GM18861 (cell line): ENCODE results near the gene EPS15.
"Not testable (repeated sequence)": the region's sequence is repeated elsewhere in the genome, so short reads cannot be mapped to it uniquely, and the experiment has no call there.

ENCODE experiments used
- ATAC-seq: cut with Tn5 transposase; IDR thresholded peaks from one replicate; pipeline ENCODE4 v1.9.1; 2021; ENCODE audit not compliant: unreplicated experiment

Gene EPS15

DNA sequence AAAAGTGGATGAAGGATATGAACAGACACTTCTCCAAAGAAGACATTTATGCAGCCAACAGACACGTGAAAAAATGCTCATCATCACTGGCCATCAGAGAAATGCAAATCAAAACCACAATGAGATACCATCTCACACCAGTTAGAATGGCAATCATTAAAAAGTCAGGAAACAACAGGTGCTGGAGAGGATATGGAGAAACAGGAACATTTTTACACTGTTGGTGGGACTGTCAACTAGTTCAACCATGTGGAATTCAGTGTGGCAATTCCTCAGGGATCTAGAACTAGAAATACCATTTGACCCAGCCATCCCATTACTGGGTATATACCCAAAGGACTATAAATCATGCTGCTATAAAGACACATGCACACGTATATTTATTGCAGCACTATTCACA, 128.4 kb downstream of the EPS15 start:
- ATAC-seq = not testable (repeated sequence)

DNA sequence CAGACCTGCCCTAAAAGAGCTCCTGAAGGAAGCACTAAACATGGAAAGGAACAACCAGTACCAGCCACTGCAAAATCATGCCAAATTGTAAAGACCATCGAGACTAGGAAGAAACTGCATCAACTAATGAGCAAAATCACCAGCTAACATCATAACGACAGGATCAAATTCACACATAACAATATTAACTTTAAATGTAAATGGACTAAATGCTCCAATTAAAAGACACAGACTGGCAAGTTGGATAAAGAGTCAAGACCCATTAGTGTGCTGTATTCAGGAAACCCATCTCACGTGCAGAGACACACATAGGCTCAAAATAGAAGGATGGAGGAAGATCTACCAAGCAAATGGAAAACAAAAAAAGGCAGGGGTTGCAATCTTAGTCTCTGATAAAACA, 131.8 kb downstream of the EPS15 start:
- not testable (repeated sequence) for ATAC-seq

DNA sequence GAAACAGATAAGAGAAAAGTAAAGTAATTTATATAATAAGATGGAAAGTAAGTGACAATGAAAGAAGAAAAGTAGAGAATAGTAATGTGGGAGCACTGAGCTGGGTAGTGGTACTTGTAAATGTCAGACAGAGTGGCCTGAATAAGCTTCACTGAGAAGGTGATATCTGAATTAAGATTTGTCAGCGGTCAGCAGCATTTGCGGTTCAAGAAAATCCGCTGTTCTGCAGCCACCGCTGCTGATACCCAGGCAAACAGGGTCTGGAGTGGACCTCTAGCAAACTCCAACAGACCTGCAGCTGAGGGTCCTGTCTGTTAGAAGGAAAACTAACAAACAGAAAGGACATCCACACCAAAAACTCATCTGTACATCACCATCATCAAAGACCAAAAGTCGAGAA, 132.8 kb downstream of the EPS15 start:
- not testable (repeated sequence) for ATAC-seq

DNA sequence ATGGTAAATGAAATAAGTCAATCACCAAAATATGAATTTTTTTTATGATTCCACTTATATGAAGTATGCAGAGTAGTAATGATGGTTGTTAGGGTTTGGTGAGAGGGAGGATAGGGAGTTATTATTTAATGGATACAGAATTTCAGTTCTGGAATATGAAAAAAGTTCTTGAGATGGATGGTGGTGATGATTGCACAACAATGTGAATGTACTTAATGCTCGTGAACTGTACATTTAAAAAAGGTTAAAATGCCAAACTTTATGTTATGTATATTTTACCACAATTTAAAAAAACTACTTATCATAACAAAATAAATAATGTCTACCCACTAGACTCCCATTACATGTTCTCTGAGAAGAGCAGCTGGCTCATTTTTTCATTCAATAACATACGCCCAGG, 133.3 kb downstream of the EPS15 start:
- no peak for ATAC-seq

DNA sequence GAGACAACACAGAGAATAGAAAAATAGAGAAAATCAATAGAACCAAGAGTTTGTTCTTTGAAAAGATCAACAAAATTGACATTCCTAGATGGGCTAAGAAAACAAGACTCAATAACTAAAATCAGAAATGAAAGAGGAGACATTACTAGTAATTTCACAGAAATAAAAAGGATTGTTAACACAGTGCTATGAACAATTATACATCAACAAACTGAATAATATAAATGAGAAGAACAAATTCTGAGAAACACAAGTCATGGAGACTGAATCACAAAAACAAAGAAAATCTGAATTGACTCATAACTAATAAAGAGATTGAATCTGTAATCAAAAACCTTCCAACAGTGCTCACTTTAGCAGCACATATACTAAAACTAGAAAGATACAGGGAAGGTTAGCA, 137.1 kb downstream of the EPS15 start:
- no peak for ATAC-seq

DNA sequence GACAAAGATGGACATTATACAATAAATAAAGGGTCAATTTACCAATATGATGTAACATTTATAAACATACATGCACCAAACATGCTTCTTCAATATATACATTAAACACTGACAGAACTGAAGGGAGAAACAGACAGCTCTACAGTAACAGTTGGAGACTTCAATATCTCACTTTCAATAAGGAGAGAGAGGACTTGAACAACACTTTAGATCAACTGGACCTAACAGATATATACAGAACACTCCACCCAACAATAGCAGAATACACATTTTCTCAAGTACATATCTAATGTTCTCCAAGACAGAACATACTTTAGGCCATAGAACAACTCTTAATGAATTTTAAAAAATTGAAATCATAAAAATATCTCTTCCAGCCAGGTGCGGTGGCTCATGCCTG, 138.1 kb downstream of the EPS15 start:
- no peak for ATAC-seq

DNA sequence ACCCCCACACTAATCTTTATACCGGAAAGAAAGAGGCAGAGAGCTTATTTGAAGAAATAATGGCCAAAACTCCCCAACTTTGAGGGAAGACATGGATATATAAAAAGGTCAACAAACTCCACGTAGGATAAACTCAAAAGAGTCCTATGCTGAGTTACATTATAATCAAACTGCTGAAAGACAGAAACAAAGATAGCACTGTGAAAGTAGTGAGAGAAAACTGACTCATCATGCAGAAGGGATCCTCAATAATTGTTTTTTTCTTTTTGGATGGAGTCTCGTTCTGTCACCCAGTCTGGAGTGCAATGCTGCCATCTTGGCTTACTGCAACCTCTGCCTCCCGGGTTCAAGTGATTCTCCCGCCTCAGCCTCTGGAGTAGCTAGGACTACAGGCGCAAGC, 140.2 kb downstream of the EPS15 start:
- ATAC-seq = no peak

DNA sequence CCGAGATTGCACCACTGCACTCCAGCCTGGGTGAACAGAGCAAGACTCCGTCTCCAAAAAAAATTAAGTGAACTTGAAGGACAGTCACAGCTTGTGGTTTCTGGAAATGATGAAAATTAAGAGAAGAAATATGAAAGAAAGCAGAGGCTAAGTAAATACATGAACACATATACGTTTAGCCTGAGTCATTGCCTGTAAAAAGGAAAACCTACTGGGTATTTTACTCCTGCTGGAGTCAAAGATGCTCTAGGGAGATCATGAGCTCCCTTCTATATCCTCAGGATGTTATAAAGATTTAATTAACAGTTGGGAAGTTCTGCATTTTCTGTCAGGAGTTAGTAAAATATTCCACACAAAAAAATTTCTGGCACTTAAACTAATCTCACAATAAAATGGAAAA, 145.2 kb downstream of the EPS15 start:
- ATAC-seq = no peak

DNA sequence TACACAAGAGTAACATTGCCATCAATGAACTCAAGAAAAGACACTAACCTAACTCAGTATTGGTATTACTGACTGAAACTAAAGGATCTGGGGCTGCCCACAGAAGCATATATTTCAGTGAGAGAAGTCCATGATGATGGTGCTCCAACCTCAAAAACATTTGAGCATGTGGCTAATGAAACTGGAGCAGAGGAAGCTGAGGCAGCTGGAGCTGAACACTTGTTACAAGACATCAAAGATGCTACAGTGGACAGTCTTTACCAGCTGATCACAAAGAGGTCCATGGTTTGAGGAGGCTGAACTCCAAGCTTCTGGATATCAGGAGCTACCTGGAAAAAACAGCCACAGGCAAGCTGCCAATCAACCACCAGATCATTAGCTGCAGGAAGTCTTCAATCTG, 146.5 kb downstream of the EPS15 start:
- no peak for ATAC-seq

DNA sequence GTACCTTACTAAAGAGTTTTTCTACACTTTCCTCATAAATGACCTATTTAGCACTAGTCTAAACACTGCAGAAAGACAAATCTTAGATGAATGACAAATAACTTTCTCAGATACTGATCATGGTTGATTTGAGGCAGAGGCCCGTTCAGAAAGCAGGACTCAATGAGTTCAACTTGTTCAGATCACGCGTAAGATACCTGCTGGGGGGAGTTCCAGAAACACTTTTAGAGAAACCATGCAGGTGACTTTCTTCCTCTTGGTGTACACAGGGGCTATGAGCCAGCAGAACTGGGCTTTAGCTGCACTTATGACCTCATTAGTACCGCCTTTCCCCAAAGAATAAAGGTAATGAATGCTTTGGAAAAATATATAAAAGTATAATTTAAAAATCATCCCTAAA, 149.9 kb downstream of the EPS15 start:
- ATAC-seq = no peak

DNA sequence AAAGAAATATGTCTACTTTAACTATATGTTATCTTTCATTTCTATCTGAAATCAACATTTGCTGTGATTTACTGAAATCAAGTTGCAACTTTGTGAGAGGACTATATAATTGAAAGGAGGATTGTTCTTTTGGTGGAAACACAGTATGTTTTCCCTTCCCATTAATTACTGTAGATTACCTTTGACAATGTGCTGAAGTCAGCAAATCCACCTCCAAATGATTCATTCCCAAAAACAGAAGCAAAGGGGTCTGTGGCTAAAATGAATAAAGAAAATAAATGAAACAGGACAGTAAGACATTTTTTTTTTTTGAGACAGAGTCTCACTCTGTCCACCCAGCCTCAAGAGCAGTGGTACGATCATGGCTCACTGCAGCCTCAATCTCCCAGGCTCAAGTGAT, 153.3 kb downstream of the EPS15 start:
- ATAC-seq = no peak

DNA sequence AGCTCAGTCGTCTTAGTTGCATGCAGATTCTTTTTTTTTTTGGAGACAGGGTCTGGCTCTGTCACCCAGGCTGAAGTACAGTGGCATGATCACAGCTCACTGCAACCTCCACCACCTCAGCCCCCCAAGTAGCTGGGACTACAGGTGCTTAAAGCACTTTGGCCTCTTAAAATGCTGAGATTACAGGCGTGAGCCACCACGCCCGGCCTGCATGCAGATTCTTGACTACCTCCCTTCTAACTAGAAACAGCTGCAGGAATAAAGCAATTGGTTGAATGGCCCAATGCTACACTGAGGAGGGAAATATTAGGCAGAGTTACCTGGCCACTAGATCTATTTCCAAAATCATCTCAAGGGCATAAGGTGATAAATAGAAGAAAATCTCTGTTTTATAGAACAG, 159.2 kb downstream of the EPS15 start:
- ATAC-seq = no peak

DNA sequence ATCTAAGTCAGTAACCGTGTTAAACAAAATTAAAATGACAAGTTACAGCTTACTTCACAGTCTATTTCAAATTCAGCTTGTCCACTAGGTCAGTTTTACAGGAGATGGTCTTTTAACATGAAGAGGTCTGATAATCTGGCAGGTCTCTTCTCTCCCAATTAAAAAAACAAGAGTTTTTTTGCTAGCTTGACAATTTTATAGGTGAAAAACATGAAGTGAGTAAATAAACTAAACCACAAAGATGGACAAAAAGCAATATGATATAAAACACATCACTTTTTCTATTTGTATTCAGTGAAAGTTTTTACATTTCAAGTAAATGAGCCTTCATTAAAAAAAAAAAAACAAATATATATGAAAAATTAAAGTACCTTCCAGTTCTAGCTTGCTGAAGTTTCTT, 163.7 kb downstream of the EPS15 start:
- no peak for ATAC-seq

DNA sequence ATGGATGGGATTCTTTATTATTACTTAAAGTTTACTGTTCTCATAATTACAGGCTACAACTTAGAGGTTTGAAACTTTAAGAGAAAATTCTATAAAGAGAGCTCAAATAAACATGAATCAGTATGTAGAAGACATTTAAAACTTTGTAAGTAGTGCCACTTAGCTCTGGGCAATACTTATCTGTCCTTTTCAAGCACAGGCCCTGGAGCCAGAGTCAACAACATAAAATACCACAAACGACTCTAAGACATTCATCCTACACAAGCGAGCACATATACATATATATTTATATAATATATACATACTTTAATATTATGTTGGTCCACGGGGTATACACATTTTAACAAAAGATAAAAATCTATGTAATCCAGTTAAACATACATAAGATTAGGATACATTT, 164.7 kb downstream of the EPS15 start:
- ATAC-seq = no peak

DNA sequence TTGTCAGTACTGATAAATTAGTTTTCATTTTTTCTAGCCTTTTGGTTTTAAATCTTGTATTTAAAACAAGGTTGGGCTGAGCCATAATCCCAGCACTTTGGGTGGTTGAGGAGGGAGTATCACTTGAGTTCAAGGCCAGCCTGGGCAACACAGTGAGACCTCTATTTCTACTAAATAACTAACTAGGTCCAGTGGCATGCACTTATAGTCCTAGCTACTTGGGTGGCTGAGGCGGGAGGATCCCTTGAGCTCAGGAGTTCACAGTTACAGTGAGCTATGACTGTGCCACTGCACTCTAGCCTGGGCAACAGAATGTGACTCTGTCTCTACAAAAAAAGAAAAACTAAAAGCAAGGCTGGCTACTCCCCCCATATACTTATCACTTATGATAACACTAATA, 167.2 kb downstream of the EPS15 start:
- no peak for ATAC-seq

DNA sequence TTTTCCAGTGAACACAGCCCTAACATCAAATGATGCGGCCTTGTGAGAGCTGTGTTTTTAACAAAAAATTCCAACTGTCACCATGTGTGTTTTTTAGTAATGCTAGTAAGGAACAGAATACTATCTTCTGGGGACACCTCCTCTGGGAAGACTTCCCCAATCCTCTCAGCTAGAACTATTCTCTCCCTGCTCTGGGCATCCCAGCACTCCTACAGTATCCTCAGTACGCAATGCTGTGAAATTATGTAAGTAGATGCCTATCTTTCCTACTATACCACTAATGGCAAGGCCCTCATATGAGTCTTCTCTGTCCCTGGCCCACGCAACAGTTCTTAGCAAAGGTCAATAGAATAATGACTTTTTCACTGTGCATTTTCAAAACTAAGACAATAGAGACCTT, 169.2 kb downstream of the EPS15 start:
- no peak for ATAC-seq

DNA sequence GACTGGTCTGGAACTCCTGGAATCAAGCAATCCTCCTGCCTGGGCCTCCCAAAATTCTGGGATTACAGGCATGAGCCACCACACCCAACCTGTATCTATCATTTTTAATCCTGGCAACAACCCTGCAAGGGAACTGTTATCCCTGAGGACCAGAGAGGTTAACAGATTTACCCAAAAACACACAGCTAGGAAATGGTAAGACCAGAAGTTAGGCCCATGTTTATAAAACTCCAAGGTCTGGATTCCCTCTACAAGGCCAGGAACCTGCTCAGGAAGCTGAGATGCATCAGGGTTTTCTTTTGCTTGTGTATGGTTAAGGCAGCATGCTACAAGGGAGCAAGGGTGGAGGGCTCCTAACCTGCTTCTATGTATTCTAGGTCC, 170.9 kb downstream of the EPS15 start:
- ATAC-seq = no peak

DNA sequence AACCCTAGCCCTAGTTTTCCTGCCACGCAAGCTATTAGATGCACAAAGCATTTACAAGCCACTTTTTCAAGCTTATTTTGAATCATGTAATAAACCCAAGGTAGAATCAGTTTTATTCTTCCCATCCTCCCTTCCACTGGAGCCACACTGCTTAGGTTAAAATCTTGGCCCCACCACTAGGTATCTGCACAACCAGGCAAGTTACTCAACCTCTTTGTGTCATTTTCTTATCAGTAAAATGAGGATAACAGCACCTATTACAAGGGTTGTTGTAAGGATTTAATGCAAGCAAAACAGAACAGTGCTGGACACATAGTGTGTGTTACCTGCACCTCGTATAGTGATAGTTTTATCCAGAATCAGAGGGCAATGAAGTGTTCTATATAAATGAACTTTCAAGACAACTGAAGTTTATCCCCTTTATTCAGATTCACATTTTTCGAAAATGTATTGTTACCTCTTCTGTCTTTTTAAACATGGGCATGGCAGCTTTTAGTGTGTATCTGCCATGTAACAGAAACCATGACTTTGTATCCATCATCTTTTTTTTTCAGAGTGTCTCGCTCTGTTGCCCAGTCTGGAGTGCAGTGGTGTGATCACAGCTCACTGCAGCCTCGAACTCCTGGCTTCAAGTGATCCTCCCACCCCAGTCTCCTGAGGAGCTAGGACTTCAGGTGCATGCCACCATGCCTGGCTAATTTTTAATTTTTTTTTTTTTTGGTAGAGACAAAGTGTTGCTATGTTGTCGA, 171.5 kb downstream of the EPS15 start:
- ATAC-seq = no peak

DNA sequence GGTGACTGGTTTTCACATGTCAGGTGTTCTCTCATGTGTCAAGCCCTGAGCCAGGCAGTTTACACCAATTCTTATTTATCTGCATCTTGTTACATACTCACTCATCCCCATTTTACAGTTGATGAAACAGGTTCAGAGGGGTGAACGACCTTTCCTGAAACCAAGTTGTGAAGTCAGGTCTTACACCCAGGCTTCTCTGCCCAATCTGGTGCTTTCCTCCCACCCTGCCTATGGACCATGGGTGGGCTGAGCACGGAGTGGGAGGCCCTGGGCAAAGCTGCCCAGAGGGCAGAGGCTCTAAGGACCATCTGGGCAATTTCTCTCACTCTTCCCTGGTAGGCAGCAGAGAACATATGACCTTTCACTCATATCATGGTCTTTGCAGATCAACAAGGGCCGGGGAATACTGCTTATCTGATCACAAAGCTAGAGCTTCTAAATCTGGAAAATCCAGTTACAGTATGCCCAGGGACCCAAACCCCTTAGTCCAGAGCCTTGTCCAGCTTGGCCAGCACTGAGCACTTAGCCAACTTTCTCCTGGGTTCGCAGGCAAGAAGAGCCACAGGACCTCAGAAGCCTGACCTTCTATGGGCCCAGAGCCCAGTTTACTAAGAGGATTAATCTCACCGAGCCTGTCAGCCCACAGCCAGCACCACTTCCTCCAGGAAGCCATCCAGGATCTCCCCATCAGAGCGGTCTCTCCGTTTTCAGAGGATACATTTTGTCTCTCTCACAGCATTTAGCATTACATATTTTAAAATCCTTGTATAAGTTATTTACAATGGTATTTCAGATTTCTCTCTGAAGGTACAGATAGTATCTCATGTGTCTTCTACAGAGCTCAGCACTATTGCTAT, 172.8 kb downstream of the EPS15 start:
- ATAC-seq = no peak

DNA sequence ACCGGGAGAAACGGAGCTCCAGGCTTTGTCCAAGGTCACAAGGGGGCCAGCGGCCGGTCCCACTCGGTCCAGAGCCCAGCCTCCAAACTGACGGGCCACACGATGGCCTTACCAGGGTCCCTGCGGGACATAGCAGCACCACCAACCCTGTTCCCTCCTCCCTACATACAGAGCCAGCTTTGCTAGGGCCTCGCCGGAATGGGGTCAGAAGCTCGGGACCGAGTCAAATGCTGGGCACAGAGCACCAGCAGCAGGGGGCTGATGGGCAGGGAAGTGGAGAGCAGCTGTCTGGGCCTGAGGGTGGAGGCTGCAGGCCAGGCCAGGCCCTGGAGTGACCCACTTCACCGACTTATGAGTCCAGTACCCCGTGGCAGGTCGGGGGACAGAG, 173.8 kb downstream of the EPS15 start:
- no peak for ATAC-seq

DNA sequence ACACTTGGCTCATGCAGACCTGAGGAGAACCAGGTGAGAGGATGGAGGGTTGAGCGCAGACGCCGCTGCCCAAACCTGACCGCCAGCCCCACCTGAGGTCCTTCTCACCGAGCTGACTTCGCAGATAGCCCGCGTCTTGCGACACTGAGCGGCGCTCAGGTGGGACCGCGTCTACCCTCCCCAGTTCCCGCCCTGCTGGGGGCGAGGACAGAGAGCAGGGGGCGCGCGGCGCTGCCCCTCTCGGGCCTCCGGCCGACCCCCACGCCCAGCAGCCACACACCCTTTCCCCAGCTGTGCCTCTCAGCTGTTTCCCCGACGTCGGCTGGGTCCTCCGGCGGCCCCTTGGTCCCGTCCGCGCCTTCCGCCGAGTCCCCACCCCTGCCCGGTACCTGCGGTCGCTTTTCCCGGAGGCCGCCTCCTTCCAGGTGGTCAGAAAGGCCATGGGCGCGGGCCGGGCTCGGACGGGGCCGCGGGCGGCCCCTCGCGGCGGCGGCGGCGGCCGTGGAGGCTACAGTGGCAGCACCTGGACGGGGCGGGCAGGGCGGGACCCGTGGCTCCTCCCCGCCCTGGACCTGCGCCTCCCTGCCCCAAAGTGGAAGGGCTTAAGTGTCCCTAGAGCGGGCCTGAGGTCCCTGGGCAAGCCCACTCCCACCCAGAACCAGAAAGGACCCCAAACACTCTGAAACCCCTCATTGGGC, 174.3 kb downstream of the EPS15 start:
- no peak for ATAC-seq

DNA sequence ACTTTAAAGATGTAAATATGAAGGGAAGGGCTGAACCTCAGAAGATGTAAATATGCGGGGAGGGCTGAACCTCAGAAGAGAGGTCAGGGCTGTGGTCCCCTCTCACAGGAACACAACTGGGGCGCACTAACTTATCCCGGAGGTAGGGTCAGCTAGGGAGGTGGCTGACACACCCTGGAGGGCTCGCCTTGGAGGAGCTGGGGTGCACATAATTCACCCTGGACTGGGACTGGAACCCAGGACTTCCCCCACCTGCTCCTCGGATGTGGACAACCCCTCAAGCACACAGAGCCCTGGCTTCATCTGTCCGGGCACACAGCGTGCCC, 174.8 kb downstream of the EPS15 start:
- no peak for ATAC-seq
